ENCODE measurements around the gene PLEK2.

PLEK2 gene

GRCh38 chr14:67400434-67400833, 11.5 kb downstream of the PLEK2 start:
- Mint-ChIP-seq H3K4me1 (no peaks in the 10 kb centered on the region), H3K27ac (no peak overlapping the region), H3K27me3 (peaks cover 17 to 21% of the 10 kb centered on the region in 2 donors), H3K9me3 (no peaks in the 10 kb centered on the region), H3K4me3 (no peak overlapping the region), H3K36me3 (no peaks in the 10 kb centered on the region)
- no peak for DNase-seq
- no peak for ATAC-seq (replicated peaks)

- no peaks in the 10 kb centered on the region for H3K9me3 Mint-ChIP-seq
- no peak overlapping the region for H3K27ac Mint-ChIP-seq
- DNase-seq (no peak), ATAC-seq (replicated peaks) (no peak)
- no peak overlapping the region for H3K4me3 Mint-ChIP-seq
- H3K36me3 Mint-ChIP-seq = peaks cover 0 to 4% of the 10 kb centered on the region in 2 donors
- no peaks in the 10 kb centered on the region for H3K4me1 Mint-ChIP-seq
- H3K27me3 Mint-ChIP-seq = peaks cover 15 to 23% of the 10 kb centered on the region in 2 donors
Observed at GRCh38 chr14:67397536-67397935, 14.4 kb downstream of the PLEK2 start.

- H3K27ac Mint-ChIP-seq = no peak overlapping the region
- ATAC-seq (replicated peaks) (no peak), DNase-seq (no peak)
- peaks cover 0 to 4% of the 10 kb centered on the region in 2 donors for H3K36me3 Mint-ChIP-seq
- peaks cover 15 to 28% of the 10 kb centered on the region in 2 donors for H3K27me3 Mint-ChIP-seq
- H3K4me3 Mint-ChIP-seq = no peak overlapping the region
- peaks cover 0 to 5% of the 10 kb centered on the region in 2 donors for H3K4me1 Mint-ChIP-seq
- no peaks in the 10 kb centered on the region for H3K9me3 Mint-ChIP-seq
Observed at GRCh38 chr14:67396381-67396970, 15.5 kb downstream of the PLEK2 start.

- H3K27me3 Mint-ChIP-seq = peaks cover 15 to 28% of the 10 kb centered on the region in 2 donors
- ATAC-seq (replicated peaks) (no peak), DNase-seq (no peak)
- H3K4me1 Mint-ChIP-seq = peaks cover 0 to 5% of the 10 kb centered on the region in 2 donors
- H3K9me3 Mint-ChIP-seq = no peaks in the 10 kb centered on the region
- no peak overlapping the region for H3K27ac Mint-ChIP-seq
- no peak overlapping the region for H3K4me3 Mint-ChIP-seq
- H3K36me3 Mint-ChIP-seq = peaks cover 0 to 4% of the 10 kb centered on the region in 2 donors
Observed at GRCh38 chr14:67395876-67396189, 16.1 kb downstream of the PLEK2 start.

- H3K4me1 Mint-ChIP-seq = peaks cover 0 to 5% of the 10 kb centered on the region in 2 donors
- peaks cover 15 to 28% of the 10 kb centered on the region in 2 donors for H3K27me3 Mint-ChIP-seq
- H3K9me3 Mint-ChIP-seq = no peaks in the 10 kb centered on the region
- H3K4me3 Mint-ChIP-seq = no peak overlapping the region
- DNase-seq (no peak), ATAC-seq (replicated peaks) (no peak)
- H3K36me3 Mint-ChIP-seq = peaks cover 2 to 4% of the 10 kb centered on the region in 2 donors
- H3K27ac Mint-ChIP-seq = no peak overlapping the region
Observed at GRCh38 chr14:67395086-67395875, 16.7 kb downstream of the PLEK2 start.

- DNase-seq (no peak), ATAC-seq (replicated peaks) (no peak)
- H3K4me1 Mint-ChIP-seq = peaks cover 0 to 5% of the 10 kb centered on the region in 2 donors
- peaks cover 7 to 19% of the 10 kb centered on the region in 2 donors for H3K27me3 Mint-ChIP-seq
- H3K36me3 Mint-ChIP-seq = peaks cover 2 to 12% of the 10 kb centered on the region in 2 donors
- no peak overlapping the region for H3K27ac Mint-ChIP-seq
- H3K9me3 Mint-ChIP-seq = no peaks in the 10 kb centered on the region
- H3K4me3 Mint-ChIP-seq = no peak overlapping the region
Observed at GRCh38 chr14:67393689-67394088, 18.3 kb downstream of the PLEK2 start.

GRCh38 chr14:67392800-67393199, 19.2 kb downstream of the PLEK2 start:
- Mint-ChIP-seq H3K9me3 (no peaks in the 10 kb centered on the region), H3K4me1 (peaks cover 0 to 5% of the 10 kb centered on the region in 2 donors), H3K4me3 (no peak overlapping the region), H3K27ac (no peak overlapping the region), H3K36me3 (peaks cover 2 to 12% of the 10 kb centered on the region in 2 donors), H3K27me3 (peaks cover 0 to 14% of the 10 kb centered on the region in 2 donors)
- DNase-seq = no peak
- ATAC-seq (replicated peaks) = no peak

GRCh38 chr14:67392123-67392522, 19.8 kb downstream of the PLEK2 start:
- Mint-ChIP-seq H3K36me3 (peaks cover 6 to 12% of the 10 kb centered on the region in 2 donors), H3K9me3 (no peaks in the 10 kb centered on the region), H3K4me3 (no peak overlapping the region), H3K27me3 (peaks cover 0 to 14% of the 10 kb centered on the region in 2 donors), H3K27ac (no peak overlapping the region), H3K4me1 (peaks cover 0 to 5% of the 10 kb centered on the region in 2 donors)
- DNase-seq (no peak), ATAC-seq (replicated peaks) (no peak)

- Mint-ChIP-seq H3K4me1 (peaks cover 0 to 5% of the 10 kb centered on the region in 2 donors), H3K27ac (no peak overlapping the region), H3K4me3 (no peak overlapping the region), H3K27me3 (peaks cover 0 to 11% of the 10 kb centered on the region in 2 donors), H3K9me3 (no peaks in the 10 kb centered on the region), H3K36me3 (peaks cover 11 to 19% of the 10 kb centered on the region in 2 donors)
- DNase-seq (no peak), ATAC-seq (replicated peaks) (no peak)
Observed at GRCh38 chr14:67391268-67391667, 20.7 kb downstream of the PLEK2 start.

GRCh38 chr14:67389811-67390534, 22.0 kb downstream of the PLEK2 start:
- Mint-ChIP-seq H3K4me1 (peaks cover 0 to 5% of the 10 kb centered on the region in 2 donors), H3K27me3 (peaks cover 0 to 11% of the 10 kb centered on the region in 2 donors)

GRCh38 chr14:67389275-67389674, 22.7 kb downstream of the PLEK2 start:
- ATAC-seq (replicated peaks) (no peak), DNase-seq (no peak)
- Mint-ChIP-seq H3K4me1 (peaks cover 0 to 5% of the 10 kb centered on the region in 2 donors), H3K9me3 (no peaks in the 10 kb centered on the region), H3K27me3 (peaks cover 0 to 11% of the 10 kb centered on the region in 2 donors), H3K27ac (no peak overlapping the region), H3K36me3 (peaks cover 18 to 32% of the 10 kb centered on the region in 2 donors), H3K4me3 (no peak overlapping the region)

More at GRCh38 chr14:67389811-67390534, 22.0 kb downstream of the PLEK2 start:
- ATAC-seq (replicated peaks) = no peak
- H3K36me3 Mint-ChIP-seq = peaks cover 16 to 27% of the 10 kb centered on the region in 2 donors
- DNase-seq = no peak
- H3K27ac Mint-ChIP-seq = no peak overlapping the region
- no peaks in the 10 kb centered on the region for H3K9me3 Mint-ChIP-seq
- no peak overlapping the region for H3K4me3 Mint-ChIP-seq

GRCh38 chr14:67387195-67387594, 24.8 kb downstream of the PLEK2 start:
- peaks cover 0 to 3% of the 10 kb centered on the region in 2 donors for H3K4me1 Mint-ChIP-seq
- H3K9me3 Mint-ChIP-seq = no peaks in the 10 kb centered on the region
- no peak overlapping the region for H3K27ac Mint-ChIP-seq
- H3K27me3 Mint-ChIP-seq = peaks cover 0 to 3% of the 10 kb centered on the region in 2 donors
- DNase-seq = no peak
- no peak for ATAC-seq (replicated peaks)
- no peak overlapping the region for H3K4me3 Mint-ChIP-seq
- H3K36me3 Mint-ChIP-seq = peaks cover 24 to 34% of the 10 kb centered on the region in 2 donors

- DNase-seq = no peak
- peaks cover 22 to 40% of the 10 kb centered on the region in 2 donors for H3K36me3 Mint-ChIP-seq
- H3K27ac Mint-ChIP-seq = no peak overlapping the region
- no peaks in the 10 kb centered on the region for H3K9me3 Mint-ChIP-seq
- H3K4me3 Mint-ChIP-seq = no peak overlapping the region
- no peaks in the 10 kb centered on the region for H3K27me3 Mint-ChIP-seq
- H3K4me1 Mint-ChIP-seq = no peaks in the 10 kb centered on the region
- ATAC-seq (replicated peaks) = no peak
Observed at GRCh38 chr14:67385618-67386017, 26.3 kb downstream of the PLEK2 start.

GRCh38 chr14:67385120-67385519, 26.8 kb downstream of the PLEK2 start:
- Mint-ChIP-seq H3K9me3 (no peaks in the 10 kb centered on the region), H3K4me1 (peaks cover 0 to 1% of the 10 kb centered on the region in 2 donors), H3K4me3 (no peak overlapping the region), H3K36me3 (peaks cover 22 to 38% of the 10 kb centered on the region in 2 donors), H3K27me3 (no peaks in the 10 kb centered on the region), H3K27ac (no peak overlapping the region)
- DNase-seq (no peak), ATAC-seq (replicated peaks) (no peak)

All from stimulated activated naive B cell treated with anti-CD40 and anti-IgM and Interleukin-4, amounts not matched to agents 10 μg/mL and 1 μg/mL and 100 μg/mL, for 72 hours (primary cell).